A673 (cell line): ENCODE measurements around the gene TRPM3. TPM values are rescaled to one million over a fixed set of nuclear protein-coding genes. Genes with fewer than 3 reads are reported as not detected.
"Not testable (repeated sequence)": the region's sequence is repeated elsewhere in the genome, so short reads cannot be mapped to it uniquely, and the experiment has no call there.

Experiments used
- BruUV-seq: library from RNA; stranded (reverse); fragments of 400-500 nt; replicated peaks from 2 replicates; lab custom pipeline; 2021; lab: Mats Ljungman, UMichigan
- CTCF ChIA-PET: fragments of 300-600 bp; sonication (Branson Sonifier 250); formaldehyde crosslinking; loops from one replicate; lab custom pipeline; 2022; ENCODE audit warnings: antibody characterized with exemption; lab: Charles Lee
- POLR2A ChIA-PET: fragments of 300-600 bp; sonication (Branson Sonifier 250); formaldehyde crosslinking; loops from one replicate; lab custom pipeline; 2022; ENCODE audit warnings: antibody characterized with exemption; ENCODE audit not compliant: low non-redundant PET; lab: Charles Lee
- DNase-seq: peaks from one replicate; pipeline ENCODE4 v3.0.0-alpha.2; 2015; ENCODE audit warnings: low spot score
- H3K27ac ChIP-seq: fragments of 200-600 bp; sonication (generic); 2 replicates; pipeline ENCODE4 v1.5.1; 2016; ENCODE audit warnings: mixed run types, low read depth, mild to moderate bottlenecking, mixed read lengths, antibody characterized with exemption, low read length; ENCODE audit not compliant: poor library complexity, severe bottlenecking
- H3K27me3 ChIP-seq: fragments of 200-600 bp; sonication (generic); replicated peaks from 2 replicates; pipeline ENCODE4 v1.6.1; 2017; ENCODE audit warnings: mixed run types, low read depth, mild to moderate bottlenecking, mixed read lengths, antibody characterized with exemption, low read length; ENCODE audit not compliant: insufficient read depth, poor library complexity
- H3K36me3 ChIP-seq: fragments of 200-600 bp; sonication (generic); 2 replicates; pipeline ENCODE4 v1.6.1; 2016; ENCODE audit warnings: mixed run types, mild to moderate bottlenecking, mixed read lengths, antibody characterized with exemption, low read length; ENCODE audit not compliant: insufficient read depth, poor library complexity, severe bottlenecking
- H3K4me1 ChIP-seq: fragments of 200-600 bp; sonication (generic); 2 replicates; pipeline ENCODE4 v1.6.1; 2017; ENCODE audit warnings: mixed run types, mild to moderate bottlenecking, mixed read lengths, antibody characterized with exemption, low read length; ENCODE audit not compliant: insufficient read depth, poor library complexity, severe bottlenecking
- H3K4me3 ChIP-seq: fragments of 200-600 bp; sonication (generic); 2 replicates; pipeline ENCODE4 v1.5.1; 2016; ENCODE audit warnings: low read depth, mixed run types, mild to moderate bottlenecking, mixed read lengths, low read length; ENCODE audit not compliant: poor library complexity, severe bottlenecking
- H3K9me3 ChIP-seq: fragments of 200-600 bp; sonication (generic); 2 replicates; pipeline ENCODE4 v1.6.1; 2016; ENCODE audit warnings: mixed run types, low read depth, mild to moderate bottlenecking, mixed read lengths, antibody characterized with exemption, low read length; ENCODE audit not compliant: poor library complexity, severe bottlenecking
- CTCF ChIP-seq: fragments of 300-800, 200-600 bp; sonication (generic); conservative IDR thresholded peaks from 2 replicates; pipeline ENCODE4 v1.5.1; 2017; ENCODE audit warnings: low read depth, mild to moderate bottlenecking, antibody characterized with exemption, low read length, moderate library complexity, mixed read lengths
- EZH2 ChIP-seq: fragments of 200-600 bp; sonication (generic); IDR thresholded peaks from 2 replicates; pipeline ENCODE4 v1.6.1; 2017; ENCODE audit warnings: borderline replicate concordance, low read depth, mild to moderate bottlenecking, mixed read lengths, antibody characterized with exemption, low read length; ENCODE audit not compliant: poor library complexity, severe bottlenecking
- intact Hi-C: fragments of 100-400 bp; cut with micrococcal nuclease; formaldehyde crosslinking; loops from one replicate; pipeline ENCODE4 v1.10.0; 2022; ENCODE audit not compliant: unreplicated experiment
- total RNA-seq: library from RNA; stranded (reverse); gene quantifications from 2 replicates; pipeline ENCODE4 v1.2.3, GENCODE V29; 2021

TRPM3 gene
- total RNA-seq, 1 experiment from 2014 or later = not detected

DNA sequence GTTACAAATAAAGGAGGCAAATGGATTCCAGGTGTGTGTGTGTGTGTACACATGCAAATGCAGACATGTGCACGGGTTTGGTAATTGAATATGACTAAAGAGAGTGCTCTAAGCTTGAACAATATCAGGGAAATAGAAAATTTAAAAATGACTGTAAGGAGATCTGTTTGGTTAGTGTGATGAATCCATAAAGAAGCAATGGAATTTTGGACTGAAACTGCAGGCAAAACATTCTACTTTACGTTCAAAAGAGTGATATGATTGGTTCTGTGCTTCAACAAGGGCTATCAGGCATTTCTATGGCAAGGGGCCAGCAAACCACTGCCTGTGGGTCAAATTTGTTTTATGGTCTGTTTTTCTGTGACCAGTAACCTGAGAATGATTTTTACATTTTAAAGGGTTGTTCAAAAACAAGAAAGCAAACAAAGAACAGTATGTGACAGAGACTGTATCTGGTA lies 374.1 kb downstream of the TRPM3 start:
- ChIA-PET POLR2A (no interaction called here), CTCF (no interaction called here)
- DNase-seq = no peak
- Histone ChIP-seq H3K27me3 (no peaks in the 10 kb centered on the region), H3K4me3 (no peak overlapping the region), H3K4me1 (peaks cover 18% of the 10 kb centered on the region), H3K9me3 (no peaks in the 10 kb centered on the region), H3K27ac (no peak overlapping the region), H3K36me3 (no peaks in the 10 kb centered on the region)
- intact Hi-C loops = loop anchor here (2.0 kb wide), 1 partner anchor 56 kb away; no protein-coding TSS in a partner anchor
- BruUV-seq = no TSS peak
- TF ChIP-seq EZH2 (no peak), CTCF (no peak)

DNA sequence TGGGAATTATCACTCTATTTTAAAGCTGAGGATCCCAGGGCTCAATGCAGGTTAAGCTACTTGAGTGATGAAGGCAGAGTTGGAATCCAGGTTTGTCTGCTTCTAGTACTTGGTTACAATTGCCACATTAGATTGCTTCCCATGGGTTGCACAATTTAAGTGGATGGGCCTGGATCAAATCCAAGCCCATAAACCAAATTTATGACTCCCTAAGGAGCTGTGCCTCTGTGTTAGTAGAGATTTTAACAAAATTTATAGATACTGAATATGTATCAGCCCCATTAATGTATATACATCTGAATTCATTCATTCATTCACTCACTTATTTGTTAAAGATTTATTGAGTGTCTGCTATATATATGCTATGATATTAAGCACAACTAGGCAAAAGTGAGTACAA lies 374.7 kb downstream of the TRPM3 start:
- Histone ChIP-seq H3K4me3 (no peak overlapping the region), H3K9me3 (no peaks in the 10 kb centered on the region), H3K27me3 (no peaks in the 10 kb centered on the region), H3K4me1 (peaks cover 18% of the 10 kb centered on the region), H3K27ac (no peak overlapping the region), H3K36me3 (no peaks in the 10 kb centered on the region)
- ChIA-PET CTCF (interaction anchor here (1.1 kb wide), 1 partner anchor 107 kb away, joined by 3 read pairs; no protein-coding TSS in a partner anchor), POLR2A (no interaction called here)
- intact Hi-C loops = loop anchor here (2.0 kb wide), 1 partner anchor 56 kb away; no protein-coding TSS in a partner anchor
- TF ChIP-seq CTCF (no peak), EZH2 (no peak)
- BruUV-seq = no TSS peak
- peak; percentile 87 for DNase-seq

GRCh38 chr9:70746316-70746715 lies 375.1 kb downstream of the TRPM3 start:
- no peak overlapping the region for H3K4me3 ChIP-seq
- BruUV-seq = no TSS peak
- intact Hi-C loops = loop anchor here (2.0 kb wide), 1 partner anchor 56 kb away; no protein-coding TSS in a partner anchor
- H3K27ac ChIP-seq = no peak overlapping the region
- ChIA-PET POLR2A (no interaction called here), CTCF (interaction anchor here (1.1 kb wide), 1 partner anchor 106 kb away, joined by 3 read pairs; no protein-coding TSS in a partner anchor)
- no peaks in the 10 kb centered on the region for H3K9me3 ChIP-seq
- H3K4me1 ChIP-seq = peaks cover 18% of the 10 kb centered on the region
- no peaks in the 10 kb centered on the region for H3K36me3 ChIP-seq
- H3K27me3 ChIP-seq = no peaks in the 10 kb centered on the region
- DNase-seq = peak; percentile 11
- no peak for TF ChIP-seq EZH2
- no peak for TF ChIP-seq CTCF

- intact Hi-C loops, H3K27me3 ChIP-seq, H3K4me1 ChIP-seq, BruUV-seq, POLR2A ChIA-PET, DNase-seq, H3K9me3 ChIP-seq, H3K4me3 ChIP-seq, H3K36me3 ChIP-seq, H3K27ac ChIP-seq, CTCF ChIA-PET: not testable (repeated sequence)
Observed at GRCh38 chr9:70724794-70725193, 396.6 kb downstream of the TRPM3 start.

DNA sequence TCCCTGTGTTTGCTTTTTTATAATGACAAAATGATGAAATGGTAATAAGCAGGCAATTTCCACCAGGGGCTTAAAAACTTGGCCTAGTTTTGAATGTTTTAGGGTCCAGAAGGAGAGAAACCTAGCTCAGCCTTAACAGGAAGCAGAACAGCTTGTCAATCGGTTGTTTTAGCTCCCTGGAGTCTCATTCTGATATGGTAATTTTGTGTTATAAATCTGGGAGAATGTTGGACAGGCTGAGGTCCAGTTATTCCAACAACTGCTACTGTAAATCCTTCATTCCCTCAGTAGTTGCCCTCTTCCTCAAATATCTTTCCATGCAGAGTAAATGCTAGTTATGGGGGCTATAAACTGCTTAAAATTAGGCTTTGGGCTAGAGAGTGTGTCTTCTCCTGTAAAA lies 397.4 kb downstream of the TRPM3 start:
- CTCF ChIA-PET, H3K9me3 ChIP-seq, H3K4me3 ChIP-seq, DNase-seq, H3K27me3 ChIP-seq, H3K4me1 ChIP-seq, BruUV-seq, H3K27ac ChIP-seq, intact Hi-C loops, POLR2A ChIA-PET, H3K36me3 ChIP-seq: not testable (repeated sequence)
